GM21723 (cell line): Measurements from ENCODE around the gene CLEC14A.

ENCODE experiments used
- ATAC-seq: cut with Tn5 transposase; IDR thresholded peaks from one replicate; pipeline ENCODE4 v1.9.1; 2021; ENCODE audit warnings: mild to moderate bottlenecking, moderate library complexity; ENCODE audit not compliant: unreplicated experiment

The CLEC14A gene, protein sequence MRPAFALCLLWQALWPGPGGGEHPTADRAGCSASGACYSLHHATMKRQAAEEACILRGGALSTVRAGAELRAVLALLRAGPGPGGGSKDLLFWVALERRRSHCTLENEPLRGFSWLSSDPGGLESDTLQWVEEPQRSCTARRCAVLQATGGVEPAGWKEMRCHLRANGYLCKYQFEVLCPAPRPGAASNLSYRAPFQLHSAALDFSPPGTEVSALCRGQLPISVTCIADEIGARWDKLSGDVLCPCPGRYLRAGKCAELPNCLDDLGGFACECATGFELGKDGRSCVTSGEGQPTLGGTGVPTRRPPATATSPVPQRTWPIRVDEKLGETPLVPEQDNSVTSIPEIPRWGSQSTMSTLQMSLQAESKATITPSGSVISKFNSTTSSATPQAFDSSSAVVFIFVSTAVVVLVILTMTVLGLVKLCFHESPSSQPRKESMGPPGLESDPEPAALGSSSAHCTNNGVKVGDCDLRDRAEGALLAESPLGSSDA

DNA sequence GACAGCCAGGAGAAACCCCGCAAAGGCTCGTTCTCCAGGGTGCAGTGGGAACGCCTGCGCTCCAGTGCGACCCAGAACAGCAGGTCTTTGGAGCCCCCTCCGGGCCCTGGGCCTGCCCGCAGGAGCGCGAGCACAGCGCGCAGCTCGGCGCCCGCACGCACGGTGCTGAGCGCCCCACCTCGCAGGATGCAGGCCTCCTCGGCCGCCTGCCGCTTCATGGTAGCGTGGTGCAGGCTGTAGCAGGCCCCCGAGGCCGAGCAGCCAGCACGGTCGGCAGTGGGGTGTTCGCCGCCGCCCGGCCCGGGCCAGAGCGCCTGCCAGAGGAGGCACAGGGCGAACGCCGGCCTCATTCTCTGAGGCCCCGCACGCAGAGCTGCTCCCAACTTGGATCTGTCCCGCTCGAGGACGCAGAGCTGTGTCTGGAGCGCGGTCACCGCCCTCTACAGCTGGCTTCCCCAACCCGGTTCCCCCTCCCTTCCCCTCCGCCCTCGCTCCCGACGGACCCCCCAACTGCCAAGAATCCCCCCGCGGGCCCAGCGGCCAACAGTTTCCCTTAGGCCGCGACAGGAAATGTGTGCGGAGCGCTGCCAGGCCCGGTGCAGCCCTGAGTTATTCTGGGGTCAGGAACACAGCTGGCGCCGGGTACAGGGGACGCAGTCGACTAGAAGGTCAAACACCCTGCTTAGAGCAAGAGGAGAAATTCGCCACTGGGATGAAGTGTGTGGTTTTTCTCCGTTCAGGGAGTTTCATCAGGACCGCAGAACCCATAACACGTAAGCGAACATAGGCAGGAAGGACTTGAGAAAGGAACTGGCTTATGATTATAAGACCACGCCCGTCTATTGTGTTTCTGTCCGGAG is at the start of gene CLEC14A:
Gene CLEC14A (minus strand): TSS at position 421 of the 860 bp plus-strand sequence. CDS start 71 bp downstream, at position 350.
- no peak for ATAC-seq

DNA sequence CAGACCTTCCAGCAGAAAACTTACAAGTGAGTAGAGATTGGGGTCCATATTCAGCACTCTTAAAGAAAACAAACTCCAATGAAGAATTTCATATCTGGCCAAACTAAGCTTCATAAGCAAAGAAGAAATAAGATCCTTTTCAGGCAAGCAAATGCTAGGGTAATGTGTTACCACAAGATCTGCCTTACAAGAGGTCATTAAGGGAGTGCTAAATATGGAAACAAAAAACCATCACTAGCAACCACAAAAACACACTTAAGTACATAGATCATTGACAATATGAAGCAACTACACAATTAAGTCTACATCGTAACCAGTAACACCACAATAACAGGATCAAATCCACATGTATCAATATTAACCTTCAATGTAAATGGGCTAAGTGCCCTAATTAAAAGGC is 47.1 kb upstream of the CLEC14A start:
- ATAC-seq, result no peak

DNA sequence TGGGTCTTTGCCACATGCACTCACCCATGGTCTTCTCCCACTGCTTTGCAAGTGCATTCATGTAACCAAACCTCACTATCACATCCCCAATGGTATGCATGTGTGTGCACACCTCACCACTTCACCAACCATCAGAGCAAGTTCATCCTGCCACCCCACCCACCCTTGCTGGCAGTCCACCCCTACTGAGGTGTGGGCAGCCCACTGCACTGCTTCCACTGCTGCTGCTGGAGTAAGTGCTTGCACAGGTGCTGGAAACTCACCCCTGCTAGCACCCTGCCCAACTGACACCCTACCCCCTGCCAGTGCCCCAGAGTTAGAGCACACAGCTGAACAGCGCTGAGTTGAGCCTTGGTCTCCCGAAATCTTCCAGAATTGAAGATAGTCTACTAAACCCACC is 46.1 kb upstream of the CLEC14A start:
- no peak for ATAC-seq

DNA sequence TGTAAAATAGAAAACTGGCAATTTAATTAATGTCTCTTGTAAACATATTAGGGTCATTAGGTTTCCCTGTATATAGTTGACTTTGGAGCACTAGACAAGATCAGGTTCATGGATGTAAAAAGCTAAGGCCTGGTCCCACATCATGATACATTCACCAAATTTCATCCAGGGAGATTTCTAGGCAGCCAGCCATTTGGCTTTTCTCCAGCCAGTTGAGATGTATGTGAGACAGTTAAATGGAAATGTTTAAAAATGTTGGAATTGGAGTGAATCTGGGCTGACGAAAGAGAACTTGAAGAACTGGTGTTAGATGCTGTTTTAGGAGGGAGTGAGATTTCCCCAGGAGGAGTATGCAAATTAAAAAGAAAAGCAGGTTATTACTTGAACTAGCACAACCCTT is 41.8 kb upstream of the CLEC14A start:
- no peak for ATAC-seq

DNA sequence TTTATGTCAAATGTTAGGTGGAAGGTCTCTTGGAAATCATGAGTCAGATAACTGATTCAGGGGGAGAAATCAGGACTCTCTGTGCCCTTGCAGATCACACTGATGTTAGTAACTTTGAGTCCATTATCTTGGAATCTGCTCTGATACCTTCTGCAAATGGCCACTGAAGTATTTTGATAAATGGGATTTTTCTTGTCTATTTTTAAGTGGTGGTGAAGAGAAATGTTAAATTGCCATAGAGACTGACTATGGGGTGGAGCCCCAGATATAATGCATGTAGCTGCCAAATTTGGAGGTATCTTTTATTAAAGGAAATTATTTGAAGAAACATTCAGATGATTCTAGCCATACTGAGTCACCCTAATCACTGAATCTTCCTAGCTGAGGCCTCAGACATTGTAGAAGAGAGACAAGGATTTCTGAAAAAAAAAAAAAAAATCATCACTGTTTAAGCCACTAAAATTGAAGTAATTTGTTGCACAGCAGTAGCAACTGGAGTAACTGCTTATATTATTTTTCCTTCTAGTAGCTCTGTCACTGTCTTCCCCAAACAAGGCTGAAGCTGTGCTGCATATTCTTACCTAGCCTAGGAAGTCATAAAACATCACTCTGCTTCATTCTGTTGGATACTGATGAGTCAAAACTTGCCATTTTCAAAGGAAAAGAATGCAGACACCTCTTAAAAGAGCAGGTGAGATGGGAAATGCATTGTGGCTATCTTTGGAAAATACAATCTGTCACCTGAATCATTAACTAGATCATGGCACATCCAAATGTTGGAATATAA is 36.0 kb upstream of the CLEC14A start:
- no peak for ATAC-seq

DNA sequence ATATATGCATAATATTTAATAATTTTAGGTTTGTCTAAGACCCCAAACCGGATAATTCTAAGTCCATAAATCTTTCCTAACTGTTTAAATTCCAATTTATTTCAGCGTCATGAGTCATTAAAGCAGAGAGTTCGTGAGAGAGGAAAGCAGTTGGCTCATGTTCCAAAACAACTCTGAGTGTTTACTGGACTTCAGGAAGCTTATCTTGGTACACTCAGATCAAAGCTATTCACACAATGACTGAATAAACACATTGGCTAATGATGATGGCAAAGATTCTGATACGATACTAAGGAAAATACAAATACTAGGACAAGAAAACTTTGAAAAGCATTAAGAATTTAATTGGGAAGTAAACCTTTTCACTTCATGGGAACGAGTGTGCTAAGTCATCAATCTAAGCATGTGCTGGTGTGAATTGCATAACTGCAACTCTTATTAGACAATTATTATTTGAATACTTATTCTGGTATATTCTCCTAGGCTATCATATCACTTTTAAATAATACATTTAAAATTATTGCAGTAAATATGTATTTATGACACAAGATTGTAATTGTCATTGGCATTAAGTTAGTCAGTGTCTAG is 34.8 kb upstream of the CLEC14A start:
- ATAC-seq, result no peak

DNA sequence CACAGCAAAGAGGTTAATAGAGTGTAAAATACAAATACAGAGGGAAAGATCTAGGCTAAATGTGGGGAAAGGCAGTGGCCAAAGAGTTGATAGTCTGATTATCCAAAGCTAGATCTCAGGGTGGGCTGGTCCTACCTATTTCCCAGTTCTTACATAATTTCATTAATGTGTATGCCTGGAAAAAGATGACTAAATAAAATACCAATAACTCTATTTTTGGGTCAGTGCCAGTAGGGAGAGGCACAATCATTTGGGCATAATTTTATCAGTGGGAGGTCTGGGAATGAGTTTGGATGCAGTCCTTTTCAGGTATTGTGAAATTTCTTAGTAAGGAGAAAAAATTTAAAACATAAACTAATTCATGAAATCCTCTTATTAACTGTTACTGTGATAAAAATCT is 30.6 kb upstream of the CLEC14A start:
- no peak for ATAC-seq

DNA sequence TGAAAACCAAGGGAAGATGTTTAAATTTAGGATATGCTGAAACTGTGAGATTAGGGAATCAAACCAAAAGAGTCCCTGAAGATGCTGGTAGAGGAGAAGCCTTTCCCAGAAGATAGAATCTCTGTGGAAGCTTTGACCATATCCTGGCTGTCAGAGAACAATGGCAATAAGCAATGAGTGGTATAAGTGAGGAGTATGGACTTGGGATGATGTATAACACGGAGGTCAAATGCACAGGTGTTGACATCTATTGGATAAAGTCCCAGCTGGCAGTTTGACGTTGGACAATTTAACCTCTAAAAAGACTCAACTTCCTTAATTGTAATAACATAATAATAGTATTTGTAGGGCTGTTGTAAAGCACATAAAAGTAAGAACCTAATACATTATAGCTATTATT is 30.1 kb upstream of the CLEC14A start:
- no peak for ATAC-seq

DNA sequence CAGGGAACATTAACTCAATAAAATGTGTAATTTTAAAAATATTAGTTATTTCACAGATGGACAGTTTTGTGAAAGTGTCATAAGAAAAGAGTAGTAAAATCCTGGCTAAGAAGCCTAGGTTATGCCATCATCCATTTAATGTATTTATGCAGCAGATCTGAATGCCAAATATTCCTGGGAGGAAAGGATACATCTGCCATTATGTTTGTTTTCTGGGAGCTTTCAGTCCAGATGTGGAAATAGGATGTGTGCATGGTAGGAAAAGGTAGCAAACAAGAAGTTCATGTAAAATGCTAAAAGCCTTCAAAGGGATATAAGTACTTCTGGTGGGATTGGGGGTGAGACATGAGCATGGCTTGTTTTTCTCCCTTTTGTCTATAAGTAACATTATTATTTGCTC is 27.0 kb upstream of the CLEC14A start:
- no peak for ATAC-seq

DNA sequence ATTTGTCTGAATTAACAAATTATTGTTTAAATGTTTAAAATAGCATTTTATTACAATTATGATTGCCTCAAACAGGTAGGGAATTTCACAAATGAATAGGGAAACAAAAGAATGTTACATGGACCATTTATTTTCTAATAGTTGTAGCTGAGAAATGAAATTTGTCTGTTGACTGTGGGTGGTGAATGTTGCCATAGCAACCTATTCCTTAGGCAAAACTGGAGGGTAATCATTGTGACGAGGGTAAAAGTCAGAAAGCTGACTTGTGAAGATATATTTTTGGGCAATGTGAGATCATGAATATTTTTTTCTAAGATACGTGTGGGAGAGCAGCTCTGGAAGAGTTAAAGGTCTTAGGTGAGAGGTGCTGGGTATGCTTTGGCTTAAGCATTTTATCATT is 24.2 kb upstream of the CLEC14A start:
- no peak for ATAC-seq

DNA sequence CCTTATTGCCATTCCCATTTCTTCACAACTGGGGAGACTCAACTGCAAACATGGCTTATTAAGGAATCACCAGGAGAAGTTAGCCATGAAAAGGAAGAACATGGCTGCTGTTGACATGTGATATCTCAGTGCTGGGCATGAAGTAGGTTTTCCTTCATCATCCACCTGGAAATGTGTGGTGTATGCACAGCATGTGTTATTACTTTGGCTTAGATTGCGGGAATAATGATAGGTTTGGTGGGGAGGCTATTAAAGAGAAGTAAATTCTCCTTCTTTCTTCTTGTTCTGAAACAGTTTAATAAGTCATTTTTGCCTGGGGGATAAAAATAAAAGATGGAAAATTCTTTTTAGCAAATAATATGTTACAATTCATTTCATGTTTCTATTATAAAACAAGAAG is 23.7 kb upstream of the CLEC14A start:
- ATAC-seq, result no peak

DNA sequence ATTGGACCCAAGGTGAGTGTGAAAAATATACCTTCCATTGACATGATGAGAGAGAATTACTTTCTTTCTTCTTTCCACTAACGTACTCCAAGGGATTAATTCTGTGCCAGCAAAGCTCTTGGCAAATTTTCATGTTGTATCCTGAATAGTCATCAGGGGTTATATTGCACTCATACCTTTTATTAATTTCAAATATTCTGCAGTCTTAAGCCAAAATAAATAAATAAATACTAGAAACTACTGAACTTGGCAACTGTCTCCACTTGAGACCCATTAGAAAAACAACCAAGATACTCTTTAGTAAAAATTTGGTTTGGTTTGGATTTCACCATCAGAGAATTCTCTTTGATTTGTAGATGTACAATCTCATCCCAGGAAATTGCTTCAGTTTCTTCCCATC is 22.1 kb upstream of the CLEC14A start:
- no peak for ATAC-seq

DNA sequence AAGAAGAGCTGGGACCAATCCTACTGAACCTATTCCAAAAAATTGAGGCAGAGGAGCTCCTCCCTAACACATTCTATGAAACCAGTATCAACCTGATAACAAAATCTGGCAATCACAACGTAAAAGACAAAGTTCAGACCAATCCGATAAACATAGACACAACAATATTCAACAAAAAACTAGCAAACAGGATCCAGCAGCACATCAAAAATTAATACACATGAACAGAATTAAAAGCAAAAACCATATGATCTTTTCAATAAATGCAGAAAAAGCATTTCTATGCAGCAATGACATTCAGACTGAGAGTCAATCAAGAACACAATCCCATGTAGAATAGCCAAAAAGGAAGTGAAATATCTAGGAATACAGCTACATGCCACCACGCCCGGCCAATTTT is 7.0 kb upstream of the CLEC14A start:
- ATAC-seq, result no peak

DNA sequence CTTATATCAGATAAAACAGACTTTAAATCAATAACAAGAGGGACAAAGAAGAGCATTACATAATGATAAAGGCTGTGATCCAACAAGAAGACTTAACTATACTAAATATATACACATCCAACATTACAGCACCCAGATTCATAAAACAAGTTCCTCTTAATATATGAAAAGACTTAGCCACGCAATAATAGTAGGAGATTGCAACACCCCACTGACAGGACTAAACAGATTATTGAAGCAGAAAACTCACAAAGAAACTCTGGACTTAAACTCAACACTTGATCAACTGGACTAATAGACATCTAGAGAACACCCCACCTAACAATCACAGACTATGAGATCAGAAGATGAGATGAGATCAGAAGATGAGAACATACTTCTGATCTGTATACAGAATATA is 5.7 kb upstream of the CLEC14A start:
- no peak for ATAC-seq

DNA sequence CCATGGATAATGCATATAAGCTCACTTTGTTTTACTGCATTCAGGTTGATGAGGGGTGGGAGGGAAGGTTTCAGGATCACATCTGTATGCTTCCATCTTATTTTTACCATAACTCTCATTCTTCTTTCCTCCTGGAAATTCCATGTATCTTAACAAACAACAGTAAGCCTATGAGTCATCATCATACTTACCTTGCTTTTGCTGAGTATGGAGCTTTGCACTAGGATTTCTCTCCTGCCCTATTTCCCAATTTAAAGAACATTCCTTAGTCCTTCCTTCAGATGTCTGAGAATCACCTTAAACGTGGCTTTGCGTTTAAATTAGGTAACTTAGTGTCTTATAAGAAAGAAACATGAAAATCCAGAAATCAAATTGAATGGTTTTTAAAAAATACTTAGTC is 1.6 kb upstream of the CLEC14A start:
- ATAC-seq, result no peak

DNA sequence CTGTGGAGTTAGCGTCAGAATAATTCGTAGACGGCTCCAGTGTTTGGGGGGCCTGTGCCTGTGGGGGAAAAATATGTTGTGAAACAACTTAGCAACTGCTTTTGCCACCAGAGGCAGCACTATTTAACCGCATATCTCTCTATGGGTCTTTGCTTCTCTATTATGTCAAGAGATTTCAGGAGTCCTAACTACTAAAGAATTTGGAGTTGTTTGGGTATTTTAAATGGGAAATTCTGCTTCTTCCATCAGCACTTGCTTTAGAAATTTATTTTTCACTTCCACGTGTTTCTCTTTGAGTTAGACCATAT is 594 bp upstream of the CLEC14A start:
- ATAC-seq, result no peak

DNA sequence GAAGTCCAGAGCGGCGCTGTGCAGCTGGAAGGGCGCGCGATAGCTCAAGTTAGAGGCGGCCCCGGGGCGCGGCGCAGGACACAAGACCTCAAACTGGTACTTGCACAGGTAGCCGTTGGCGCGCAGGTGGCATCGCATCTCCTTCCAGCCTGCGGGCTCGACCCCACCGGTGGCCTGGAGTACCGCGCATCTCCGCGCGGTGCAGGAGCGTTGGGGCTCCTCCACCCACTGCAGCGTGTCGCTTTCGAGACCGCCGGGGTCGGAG is 553 bp downstream of the CLEC14A start:
- no peak for ATAC-seq

DNA sequence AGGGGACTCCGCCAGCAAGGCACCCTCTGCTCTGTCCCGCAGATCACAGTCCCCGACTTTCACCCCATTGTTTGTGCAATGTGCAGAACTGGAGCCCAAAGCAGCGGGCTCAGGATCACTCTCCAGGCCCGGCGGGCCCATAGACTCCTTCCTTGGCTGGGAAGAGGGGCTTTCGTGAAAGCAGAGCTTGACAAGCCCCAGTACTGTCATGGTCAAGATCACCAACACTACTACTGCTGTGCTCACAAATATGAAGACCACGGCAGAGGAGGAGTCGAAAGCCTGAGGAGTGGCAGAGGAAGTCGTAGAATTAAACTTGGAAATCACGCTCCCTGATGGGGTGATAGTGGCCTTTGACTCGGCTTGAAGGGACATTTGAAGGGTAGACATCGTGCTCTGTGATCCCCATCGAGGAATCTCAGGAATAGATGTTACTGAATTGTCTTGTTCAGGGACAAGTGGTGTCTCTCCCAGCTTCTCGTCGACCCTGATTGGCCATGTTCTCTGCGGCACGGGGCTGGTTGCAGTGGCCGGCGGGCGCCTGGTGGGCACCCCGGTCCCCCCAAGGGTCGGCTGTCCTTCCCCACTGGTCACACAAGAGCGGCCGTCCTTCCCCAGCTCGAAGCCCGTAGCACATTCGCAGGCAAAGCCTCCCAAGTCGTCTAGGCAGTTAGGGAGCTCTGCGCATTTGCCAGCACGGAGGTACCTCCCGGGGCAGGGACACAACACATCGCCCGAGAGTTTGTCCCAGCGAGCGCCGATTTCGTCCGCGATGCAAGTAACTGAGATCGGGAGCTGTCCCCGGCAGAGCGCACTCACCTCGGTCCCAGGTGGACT is 1.1 kb downstream of the CLEC14A start:
- no peak for ATAC-seq

DNA sequence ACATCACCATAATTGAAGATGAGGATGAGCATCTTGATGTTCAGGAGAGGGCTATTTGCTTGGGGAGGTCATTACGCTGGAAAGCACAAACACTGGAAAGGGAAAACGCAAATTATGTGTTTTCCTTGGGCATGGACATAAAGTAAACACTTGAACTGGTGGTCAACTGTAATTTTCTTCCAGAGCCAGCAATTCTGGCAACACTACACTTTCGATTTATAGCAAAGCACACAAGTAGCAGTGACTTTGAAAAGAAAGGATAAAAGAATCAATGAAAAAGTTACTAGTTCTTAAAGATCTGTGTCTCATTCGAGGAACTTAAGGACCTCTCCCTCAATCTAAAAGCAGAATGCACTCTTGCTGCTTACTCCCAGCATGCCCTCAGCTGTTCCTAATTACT is 2.2 kb downstream of the CLEC14A start:
- no peak for ATAC-seq

DNA sequence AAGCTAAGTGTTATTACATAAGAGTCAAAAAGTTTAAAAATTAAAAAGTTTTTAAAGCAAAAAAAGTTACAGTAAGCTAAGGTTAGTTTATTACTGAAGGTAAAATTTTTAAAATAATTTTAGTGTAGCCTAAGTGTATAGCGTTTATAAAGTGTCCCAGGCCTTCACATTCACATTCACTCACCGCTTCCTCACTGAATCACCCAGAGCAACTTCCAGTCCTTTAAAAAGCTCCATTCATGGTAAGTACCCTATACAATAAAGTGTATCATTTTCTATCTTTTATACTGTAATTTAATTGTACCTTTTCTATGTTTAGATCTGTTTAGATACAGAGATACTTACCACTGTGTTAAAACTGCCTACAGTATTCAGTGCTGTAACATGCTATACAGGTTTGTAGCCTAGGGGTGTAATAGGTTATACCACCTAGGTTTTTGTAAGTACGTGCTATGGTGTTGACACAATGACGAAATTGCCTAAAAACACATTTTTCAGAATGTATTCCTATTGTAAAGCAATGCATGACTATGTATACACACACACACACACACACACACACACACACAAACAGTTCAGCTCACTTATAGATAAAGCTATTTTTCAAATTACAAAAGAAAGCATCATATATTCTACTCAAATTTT is 3.7 kb downstream of the CLEC14A start:
- ATAC-seq, result no peak
